ES-I3 (cell line): ENCODE data around the gene AAMP.

ENCODE experiments used
- H3K36me3 ChIP-seq: 2 replicates; pipeline ENCODE4 v1.6.1; 2013; ENCODE audit warnings: mild to moderate bottlenecking, low read length, control low read depth, moderate library complexity; ENCODE audit not compliant: insufficient read depth
- H3K4me1 ChIP-seq: 2 replicates; pipeline ENCODE4 v1.6.1; 2013; ENCODE audit warnings: mild to moderate bottlenecking, control low read depth, low read length; ENCODE audit not compliant: insufficient read depth
- H3K9ac ChIP-seq: 2 replicates; pipeline ENCODE4 v1.6.1; 2013; ENCODE audit warnings: low read depth, mild to moderate bottlenecking, low read length, moderate library complexity
- H3K9me3 ChIP-seq: 2 replicates; pipeline ENCODE4 v1.6.1; 2013; ENCODE audit warnings: mild to moderate bottlenecking, low read length, moderate library complexity; ENCODE audit not compliant: control insufficient read depth, insufficient read depth

Gene AAMP

GRCh38 chr2:218286570-218287459 is 16.9 kb upstream of the AAMP start:
- Histone ChIP-seq H3K4me1 (peaks cover 25% of the 10 kb centered on the region), H3K9ac (peak overlapping the region; percentile 16; the same call in 1 of the 2 replicates)

DNA sequence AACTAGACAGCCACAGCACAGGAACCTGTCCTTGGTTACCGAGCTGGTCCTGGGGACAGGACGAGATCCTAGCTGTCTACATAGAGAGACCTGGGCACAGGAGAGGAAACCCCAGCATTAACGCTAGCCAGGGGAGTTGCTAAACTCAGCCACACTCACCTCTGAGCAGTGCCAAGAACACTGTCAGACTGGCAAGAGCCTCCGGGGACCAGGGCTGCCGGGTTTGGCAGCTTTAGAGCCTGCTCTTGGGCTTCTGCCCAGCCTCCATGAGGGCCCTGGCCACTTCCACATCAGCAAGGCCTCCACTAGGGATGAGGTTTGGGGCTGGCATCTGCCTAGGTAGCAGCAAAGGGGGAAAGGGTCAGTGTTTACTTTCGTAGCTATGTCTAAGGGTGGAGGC is 15.7 kb upstream of the AAMP start:
- peaks cover 25% of the 10 kb centered on the region for H3K4me1 ChIP-seq

More at GRCh38 chr2:218286570-218287459, 16.9 kb upstream of the AAMP start:
- Histone ChIP-seq H3K36me3 (no peaks in the 10 kb centered on the region), H3K9me3 (no peaks in the 10 kb centered on the region)

DNA sequence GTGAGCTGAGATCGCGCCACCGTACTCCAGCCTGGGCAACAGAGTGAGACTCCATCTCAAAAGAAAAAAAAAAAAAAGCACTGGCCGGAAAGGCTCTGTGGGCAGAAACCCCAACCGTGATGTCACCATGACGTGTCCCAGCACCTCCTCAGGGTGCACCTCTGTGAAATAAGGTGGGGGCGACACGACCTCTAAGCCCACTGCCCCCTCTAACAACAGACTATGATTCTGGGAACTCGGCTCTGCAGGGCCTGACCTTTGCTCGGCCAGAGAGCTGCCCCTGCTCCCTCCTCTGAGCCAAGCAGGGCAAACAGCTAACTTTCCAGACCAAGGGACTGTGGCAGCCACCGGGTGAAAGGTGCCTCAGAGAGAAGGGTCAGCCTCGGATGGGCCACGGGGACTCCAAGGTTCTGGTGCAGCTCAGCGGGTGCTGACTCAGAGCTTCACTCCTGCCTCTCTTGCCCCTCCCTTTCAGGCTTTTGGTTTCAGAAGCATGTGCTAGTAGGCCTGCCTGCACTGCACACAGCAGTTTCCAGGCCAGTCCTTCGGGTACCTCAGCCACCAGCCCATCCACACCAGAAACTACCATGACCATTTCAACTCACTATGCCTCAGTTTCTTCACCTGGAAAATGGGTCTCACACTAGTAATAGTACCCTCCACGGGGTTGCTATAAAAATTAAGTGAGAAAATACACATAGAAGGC is 14.3 kb upstream of the AAMP start:
- peaks cover 17% of the 10 kb centered on the region for H3K4me1 ChIP-seq
- H3K9me3 ChIP-seq, result no peaks in the 10 kb centered on the region
- H3K9ac ChIP-seq, result no peak overlapping the region
- H3K36me3 ChIP-seq, result no peaks in the 10 kb centered on the region

More for the DNA sequence above, 15.7 kb upstream of the AAMP start:
- Histone ChIP-seq H3K36me3 (no peaks in the 10 kb centered on the region), H3K9ac (no peak overlapping the region), H3K9me3 (no peaks in the 10 kb centered on the region)

DNA sequence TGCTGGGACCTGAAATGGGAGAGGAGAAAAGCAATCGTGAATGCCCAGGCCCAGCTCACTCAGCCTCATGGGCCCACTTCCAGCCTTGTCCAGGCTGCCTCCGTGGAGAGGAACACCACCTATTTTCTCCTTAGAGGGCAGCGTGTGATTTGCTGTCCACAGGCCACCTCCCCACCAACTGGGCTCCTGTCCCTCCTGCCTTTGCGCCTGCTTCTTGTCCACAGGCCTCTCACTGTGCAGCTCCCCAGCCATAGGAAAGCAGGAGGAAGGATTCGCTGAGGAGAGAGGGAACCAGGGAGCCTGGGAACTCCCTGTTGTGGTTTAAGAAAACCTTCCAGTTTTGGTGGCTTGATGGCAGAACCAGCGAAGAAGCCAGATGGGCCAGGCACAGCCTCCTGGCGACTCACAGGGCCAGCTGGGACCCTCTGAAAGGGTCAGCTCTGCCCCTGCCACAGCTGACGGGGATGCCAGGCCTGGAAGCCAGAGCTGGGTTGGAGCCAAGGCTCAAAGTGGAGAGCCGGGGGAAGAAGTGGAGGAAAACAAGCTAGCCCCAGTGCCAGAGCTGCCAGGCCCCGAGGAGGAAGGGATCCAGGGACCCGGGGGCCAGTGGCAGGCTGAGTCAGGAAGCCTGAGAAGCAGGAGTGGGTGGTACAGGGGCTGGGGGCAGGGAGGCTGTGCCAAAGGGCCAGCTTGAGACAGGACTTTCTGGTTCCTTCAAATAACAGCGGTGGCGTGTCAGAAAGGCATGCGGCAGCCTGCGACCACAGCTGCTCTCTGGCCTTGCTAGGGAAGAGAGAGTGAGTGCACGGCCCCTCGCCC is 12.4 kb upstream of the AAMP start:
- no peaks in the 10 kb centered on the region for H3K9me3 ChIP-seq
- peaks cover 17% of the 10 kb centered on the region for H3K4me1 ChIP-seq
- 0 out of 2 replicates have a peak, but pooled peaks cover 4% of the 10 kb centered on the region for H3K36me3 ChIP-seq
- H3K9ac ChIP-seq, result no peak overlapping the region; the same call in 1 of the 2 replicates

GRCh38 chr2:218281449-218281848 is 11.5 kb upstream of the AAMP start:
- peaks cover 11% of the 10 kb centered on the region for H3K4me1 ChIP-seq
- no peak overlapping the region for H3K9ac ChIP-seq
- 0 out of 2 replicates have a peak, but pooled peaks cover 4% of the 10 kb centered on the region for H3K36me3 ChIP-seq
- H3K9me3 ChIP-seq, result no peaks in the 10 kb centered on the region

DNA sequence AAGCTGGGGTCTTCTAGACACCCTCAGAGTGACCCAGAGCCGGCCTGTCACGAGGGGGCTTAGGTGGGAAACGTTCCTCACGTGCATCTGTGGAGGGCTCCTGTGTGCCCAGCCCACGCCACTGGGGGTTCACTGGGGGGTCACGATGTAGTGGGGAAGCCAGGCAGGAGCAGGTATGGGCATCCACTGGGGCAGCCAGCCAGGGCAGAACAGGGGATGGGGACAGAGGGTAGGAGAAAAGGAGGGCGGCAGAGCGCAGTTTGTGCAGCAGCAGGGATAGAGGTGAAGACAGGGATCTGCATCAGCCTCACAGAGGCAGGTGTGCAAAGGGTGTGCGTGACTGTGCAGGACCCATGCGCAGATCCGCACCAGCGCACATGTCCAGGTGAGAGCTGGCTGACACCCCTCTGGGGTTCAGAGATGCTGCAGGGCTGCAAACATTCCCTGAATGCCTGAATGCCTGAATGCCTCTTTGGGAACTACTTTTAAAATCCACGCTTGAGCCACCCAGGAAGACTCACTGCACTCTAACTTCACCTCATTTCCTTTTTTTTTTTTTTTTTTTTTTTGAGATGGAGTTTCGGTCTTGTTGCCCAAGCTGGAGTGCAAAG is 10.4 kb upstream of the AAMP start:
- Histone ChIP-seq H3K36me3 (0 out of 2 replicates have a peak, but pooled peaks cover 4% of the 10 kb centered on the region), H3K9me3 (no peaks in the 10 kb centered on the region), H3K4me1 (no peaks in the 10 kb centered on the region), H3K9ac (no peak overlapping the region)

DNA sequence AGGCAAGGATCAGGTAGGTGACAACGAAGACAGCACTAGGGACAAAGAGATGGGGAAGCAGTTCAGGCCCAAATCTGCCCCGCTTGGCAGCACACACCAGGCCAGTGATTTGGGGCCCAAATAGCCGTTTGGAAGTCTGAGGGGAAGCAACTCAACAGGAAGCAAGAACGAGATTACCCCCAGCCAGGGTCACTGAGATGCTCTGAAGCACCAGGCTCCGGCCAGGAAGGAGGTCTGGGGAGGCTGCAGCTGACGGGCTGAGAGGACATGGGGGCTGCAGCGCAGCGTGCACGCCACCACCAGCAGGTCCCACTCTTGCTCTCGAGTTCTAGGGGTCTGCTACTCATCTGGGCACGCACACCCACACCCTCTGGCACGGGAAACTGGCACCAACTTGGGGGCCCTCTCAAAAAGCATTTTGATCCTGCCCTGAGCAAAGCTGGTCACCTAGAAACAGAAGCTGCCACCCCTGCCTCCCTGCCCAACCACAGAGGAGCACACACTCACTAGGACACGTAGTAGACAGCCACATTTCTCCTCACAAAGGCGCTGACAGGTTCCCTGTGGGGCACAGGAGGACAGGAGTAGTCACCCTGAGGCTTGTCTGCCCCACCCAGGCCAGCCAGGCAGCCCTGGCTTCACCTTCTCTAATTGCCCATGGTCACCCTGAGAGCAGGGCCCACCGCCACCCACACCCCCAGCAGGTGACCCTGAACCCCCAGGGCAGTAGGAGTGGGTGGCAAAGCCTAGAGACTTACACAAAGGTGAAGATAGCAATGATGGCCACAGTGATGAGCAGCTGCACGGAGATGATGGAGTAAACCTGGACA is 8.8 kb upstream of the AAMP start:
- Histone ChIP-seq H3K9me3 (no peaks in the 10 kb centered on the region), H3K9ac (no peak overlapping the region), H3K36me3 (0 out of 2 replicates have a peak, but pooled peaks cover 4% of the 10 kb centered on the region), H3K4me1 (no peaks in the 10 kb centered on the region)

GRCh38 chr2:218277921-218278320 is 8.0 kb upstream of the AAMP start:
- no peaks in the 10 kb centered on the region; the same call in 1 of the 2 replicates for H3K4me1 ChIP-seq
- no peak overlapping the region for H3K9ac ChIP-seq
- no peaks in the 10 kb centered on the region for H3K9me3 ChIP-seq
- 0 out of 2 replicates have a peak, but pooled peaks cover 4% of the 10 kb centered on the region for H3K36me3 ChIP-seq

DNA sequence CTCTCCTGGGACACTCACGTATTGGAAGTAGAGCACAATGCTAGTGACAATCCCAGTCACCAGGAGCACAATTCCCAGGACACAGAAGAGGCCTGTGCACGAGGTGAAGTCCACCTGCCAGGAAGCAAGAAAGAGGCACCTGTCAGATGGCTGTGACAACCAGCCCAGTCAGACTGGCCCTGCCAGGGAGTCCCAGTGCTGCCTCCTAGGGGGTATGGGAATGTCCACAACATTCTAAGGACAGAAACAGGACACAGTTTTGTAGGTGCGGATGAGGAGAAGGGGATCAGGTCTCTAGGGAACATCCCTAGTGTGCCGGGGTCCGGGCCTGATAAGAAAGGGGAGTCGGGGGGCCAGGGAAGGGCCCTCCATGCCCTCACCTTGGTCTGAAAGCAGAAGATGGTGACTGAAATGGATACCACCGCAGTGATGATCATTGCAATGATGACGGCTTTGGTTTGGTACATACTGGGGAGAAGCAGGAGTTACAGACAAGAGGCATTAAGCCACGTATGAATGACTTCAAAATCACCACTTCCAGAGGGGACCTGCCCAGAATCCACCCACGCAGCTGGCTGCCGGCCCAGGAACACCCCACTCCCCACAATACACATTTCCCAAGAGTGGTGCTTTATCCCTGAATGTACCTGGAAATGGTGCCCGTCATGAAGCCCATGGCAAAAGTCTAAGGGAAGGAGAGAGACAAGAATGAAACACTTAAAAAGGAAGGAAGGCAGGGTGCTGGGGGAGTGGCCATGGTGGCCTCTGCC is 7.2 kb upstream of the AAMP start:
- Histone ChIP-seq H3K9me3 (no peaks in the 10 kb centered on the region), H3K4me1 (no peaks in the 10 kb centered on the region; the same call in 1 of the 2 replicates), H3K36me3 (0 out of 2 replicates have a peak, but pooled peaks cover 4% of the 10 kb centered on the region)

DNA sequence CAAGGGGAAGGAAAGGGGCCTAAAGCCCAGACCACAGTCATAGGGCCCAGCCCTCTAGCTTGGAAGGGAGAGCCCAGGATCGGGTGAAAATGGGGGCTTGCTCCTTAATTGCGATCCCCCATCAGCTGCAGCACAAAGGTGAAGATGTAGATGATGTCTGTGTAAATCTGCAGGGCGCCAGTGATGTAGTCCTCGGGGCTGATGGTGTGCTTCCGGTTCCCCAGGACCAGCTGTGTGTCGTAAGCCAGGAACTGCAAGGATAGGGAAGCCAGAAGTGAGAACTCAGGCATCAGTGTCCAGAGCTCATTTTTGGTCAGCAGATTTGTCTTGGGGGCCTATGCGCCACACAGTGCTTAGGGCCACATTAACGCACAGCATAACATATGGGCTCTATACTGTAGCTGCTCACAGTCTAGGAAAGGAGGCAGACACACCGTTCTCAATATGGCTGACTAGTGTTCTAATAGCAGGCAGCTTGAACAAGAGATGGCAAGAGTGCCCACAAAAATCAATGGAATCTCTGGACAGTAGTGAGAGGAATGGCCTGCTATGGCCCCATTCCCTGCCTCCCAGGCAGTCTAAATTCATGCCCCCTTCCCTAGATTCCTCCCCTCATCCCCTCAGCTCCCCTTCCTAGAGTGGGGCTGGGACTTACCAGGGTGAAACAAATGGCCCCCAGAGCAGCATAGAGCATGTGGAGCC is 5.6 kb upstream of the AAMP start:
- Histone ChIP-seq H3K9ac (no peak overlapping the region), H3K36me3 (0 out of 2 replicates have a peak, but pooled peaks cover 4% of the 10 kb centered on the region), H3K9me3 (no peaks in the 10 kb centered on the region), H3K4me1 (no peaks in the 10 kb centered on the region; the same call in 1 of the 2 replicates)

More for the DNA sequence above, 7.2 kb upstream of the AAMP start:
- H3K9ac ChIP-seq, result no peak overlapping the region

GRCh38 chr2:218274586-218274985 is 4.6 kb upstream of the AAMP start:
- Histone ChIP-seq H3K9ac (no peak overlapping the region), H3K9me3 (no peaks in the 10 kb centered on the region), H3K4me1 (no peaks in the 10 kb centered on the region; the same call in 1 of the 2 replicates), H3K36me3 (0 out of 2 replicates have a peak, but pooled peaks cover 4% of the 10 kb centered on the region)

- Histone ChIP-seq H3K9me3 (no peaks in the 10 kb centered on the region), H3K36me3 (0 out of 2 replicates have a peak, but pooled peaks cover 4% of the 10 kb centered on the region), H3K4me1 (no peaks in the 10 kb centered on the region; the same call in 1 of the 2 replicates), H3K9ac (no peak overlapping the region)
Measured at GRCh38 chr2:218273908-218274249, 3.9 kb upstream of the AAMP start.
